ENCODE results near the gene SPEG. TPM values are rescaled to one million over a fixed set of nuclear protein-coding genes. Genes with fewer than 3 reads are reported as not detected.

Gene SPEG
- total and polyA plus RNA-seq, 2 of the 13 experiments (the other 11 are each of a cell fraction or from before 2014, with no cell fraction given), result 0.18 to 0.24 TPM

DNA sequence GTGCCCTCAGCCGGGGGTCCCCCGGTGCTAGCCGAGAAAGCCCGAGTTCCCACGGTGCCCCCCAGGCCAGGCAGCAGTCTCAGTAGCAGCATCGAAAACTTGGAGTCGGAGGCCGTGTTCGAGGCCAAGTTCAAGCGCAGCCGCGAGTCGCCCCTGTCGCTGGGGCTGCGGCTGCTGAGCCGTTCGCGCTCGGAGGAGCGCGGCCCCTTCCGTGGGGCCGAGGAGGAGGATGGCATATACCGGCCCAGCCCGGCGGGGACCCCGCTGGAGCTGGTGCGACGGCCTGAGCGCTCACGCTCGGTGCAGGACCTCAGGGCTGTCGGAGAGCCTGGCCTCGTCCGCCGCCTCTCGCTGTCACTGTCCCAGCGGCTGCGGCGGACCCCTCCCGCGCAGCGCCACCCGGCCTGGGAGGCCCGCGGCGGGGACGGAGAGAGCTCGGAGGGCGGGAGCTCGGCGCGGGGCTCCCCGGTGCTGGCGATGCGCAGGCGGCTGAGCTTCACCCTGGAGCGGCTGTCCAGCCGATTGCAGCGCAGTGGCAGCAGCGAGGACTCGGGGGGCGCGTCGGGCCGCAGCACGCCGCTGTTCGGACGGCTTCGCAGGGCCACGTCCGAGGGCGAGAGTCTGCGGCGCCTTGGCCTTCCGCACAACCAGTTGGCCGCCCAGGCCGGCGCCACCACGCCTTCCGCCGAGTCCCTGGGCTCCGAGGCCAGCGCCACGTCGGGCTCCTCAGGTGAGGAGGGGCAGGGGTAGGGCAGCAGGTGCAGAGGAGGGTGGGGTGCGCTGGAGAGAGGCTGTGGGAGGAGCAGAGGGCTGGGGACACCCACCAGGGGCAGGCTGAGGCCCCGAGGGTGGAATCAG lies 49.9 kb downstream of the SPEG start (continued):
- TF ChIP-seq ZNF574 (CRISPR knock-in tag; IDR thresholded peaks at IDR 0.05) (no peak), SRSF4 (IDR thresholded peaks at IDR 0.05; ENCODE audit: low read depth, low read length, poor library complexity, severe bottlenecking) (no peak), IRF9 (CRISPR knock-in tag; IDR thresholded peaks at IDR 0.05; ENCODE audit: borderline replicate concordance) (no peak), ONECUT2 (CRISPR knock-in tag; IDR thresholded peaks at IDR 0.05) (no peak), ZNF777 (CRISPR knock-in tag; IDR thresholded peaks at IDR 0.05) (peak; percentile 72), NBN (conservative IDR thresholded peaks at IDR 0.05) (no peak), THAP8 (CRISPR knock-in tag; IDR thresholded peaks at IDR 0.05; ENCODE audit: borderline replicate concordance) (0 out of 2 replicates have a peak, but pooled peaks have one; percentile 36), ZNF768 (CRISPR knock-in tag; IDR thresholded peaks at IDR 0.05) (no peak), ZNF766 (CRISPR knock-in tag; IDR thresholded peaks at IDR 0.05; ENCODE audit: borderline replicate concordance) (no peak), ZSCAN29 (CRISPR knock-in tag; conservative IDR thresholded peaks at IDR 0.05) (no peak), ZFP90 (CRISPR knock-in tag; IDR thresholded peaks at IDR 0.05; ENCODE audit: borderline replicate concordance) (no peak), ATF7-NPFF (CRISPR knock-in tag; IDR thresholded peaks at IDR 0.05; ENCODE audit: low read depth) (0 out of 2 replicates have a peak, but pooled peaks have one; percentile 63), ZNF34 (CRISPR knock-in tag; IDR thresholded peaks at IDR 0.05; ENCODE audit: borderline replicate concordance) (no peak)
- TF ChIP-seq, protein P1, sequence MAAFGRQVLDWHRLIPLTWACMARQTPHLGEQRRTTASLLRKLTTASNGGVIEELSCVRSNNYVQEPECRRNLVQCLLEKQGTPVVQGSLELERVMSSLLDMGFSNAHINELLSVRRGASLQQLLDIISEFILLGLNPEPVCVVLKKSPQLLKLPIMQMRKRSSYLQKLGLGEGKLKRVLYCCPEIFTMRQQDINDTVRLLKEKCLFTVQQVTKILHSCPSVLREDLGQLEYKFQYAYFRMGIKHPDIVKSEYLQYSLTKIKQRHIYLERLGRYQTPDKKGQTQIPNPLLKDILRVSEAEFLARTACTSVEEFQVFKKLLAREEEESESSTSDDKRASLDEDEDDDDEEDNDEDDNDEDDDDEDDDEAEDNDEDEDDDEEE (CRISPR knock-in tag; IDR thresholded peaks at IDR 0.05), result no peak
- TF ChIP-seq, protein P2, sequence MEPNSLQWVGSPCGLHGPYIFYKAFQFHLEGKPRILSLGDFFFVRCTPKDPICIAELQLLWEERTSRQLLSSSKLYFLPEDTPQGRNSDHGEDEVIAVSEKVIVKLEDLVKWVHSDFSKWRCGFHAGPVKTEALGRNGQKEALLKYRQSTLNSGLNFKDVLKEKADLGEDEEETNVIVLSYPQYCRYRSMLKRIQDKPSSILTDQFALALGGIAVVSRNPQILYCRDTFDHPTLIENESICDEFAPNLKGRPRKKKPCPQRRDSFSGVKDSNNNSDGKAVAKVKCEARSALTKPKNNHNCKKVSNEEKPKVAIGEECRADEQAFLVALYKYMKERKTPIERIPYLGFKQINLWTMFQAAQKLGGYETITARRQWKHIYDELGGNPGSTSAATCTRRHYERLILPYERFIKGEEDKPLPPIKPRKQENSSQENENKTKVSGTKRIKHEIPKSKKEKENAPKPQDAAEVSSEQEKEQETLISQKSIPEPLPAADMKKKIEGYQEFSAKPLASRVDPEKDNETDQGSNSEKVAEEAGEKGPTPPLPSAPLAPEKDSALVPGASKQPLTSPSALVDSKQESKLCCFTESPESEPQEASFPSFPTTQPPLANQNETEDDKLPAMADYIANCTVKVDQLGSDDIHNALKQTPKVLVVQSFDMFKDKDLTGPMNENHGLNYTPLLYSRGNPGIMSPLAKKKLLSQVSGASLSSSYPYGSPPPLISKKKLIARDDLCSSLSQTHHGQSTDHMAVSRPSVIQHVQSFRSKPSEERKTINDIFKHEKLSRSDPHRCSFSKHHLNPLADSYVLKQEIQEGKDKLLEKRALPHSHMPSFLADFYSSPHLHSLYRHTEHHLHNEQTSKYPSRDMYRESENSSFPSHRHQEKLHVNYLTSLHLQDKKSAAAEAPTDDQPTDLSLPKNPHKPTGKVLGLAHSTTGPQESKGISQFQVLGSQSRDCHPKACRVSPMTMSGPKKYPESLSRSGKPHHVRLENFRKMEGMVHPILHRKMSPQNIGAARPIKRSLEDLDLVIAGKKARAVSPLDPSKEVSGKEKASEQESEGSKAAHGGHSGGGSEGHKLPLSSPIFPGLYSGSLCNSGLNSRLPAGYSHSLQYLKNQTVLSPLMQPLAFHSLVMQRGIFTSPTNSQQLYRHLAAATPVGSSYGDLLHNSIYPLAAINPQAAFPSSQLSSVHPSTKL (CRISPR knock-in tag; IDR thresholded peaks at IDR 0.05), result no peak
- TF ChIP-seq, protein P3, sequence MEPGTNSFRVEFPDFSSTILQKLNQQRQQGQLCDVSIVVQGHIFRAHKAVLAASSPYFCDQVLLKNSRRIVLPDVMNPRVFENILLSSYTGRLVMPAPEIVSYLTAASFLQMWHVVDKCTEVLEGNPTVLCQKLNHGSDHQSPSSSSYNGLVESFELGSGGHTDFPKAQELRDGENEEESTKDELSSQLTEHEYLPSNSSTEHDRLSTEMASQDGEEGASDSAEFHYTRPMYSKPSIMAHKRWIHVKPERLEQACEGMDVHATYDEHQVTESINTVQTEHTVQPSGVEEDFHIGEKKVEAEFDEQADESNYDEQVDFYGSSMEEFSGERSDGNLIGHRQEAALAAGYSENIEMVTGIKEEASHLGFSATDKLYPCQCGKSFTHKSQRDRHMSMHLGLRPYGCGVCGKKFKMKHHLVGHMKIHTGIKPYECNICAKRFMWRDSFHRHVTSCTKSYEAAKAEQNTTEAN (CRISPR knock-in tag; conservative IDR thresholded peaks at IDR 0.05), result no peak
